Endometrial microvascular endothelial cells (primary cell): ENCODE results near the gene CACNA1B. TPM values are rescaled to one million over a fixed set of nuclear protein-coding genes. Genes with fewer than 3 reads are reported as not detected.

Source experiments
- in situ Hi-C: cut with HindIII; loops from 2 replicates; pipeline ENCODE4 v1.10.0; 2017; ENCODE audit warnings: low sequenced_read_pairs, low pct_unique_long_range_greater_than_20kb; ENCODE audit errors: inconsistent ontology term
- total RNA-seq: library from RNA; depleted of rRNA; stranded (reverse); fragments of >200 nt; gene quantifications from one replicate; pipeline ENCODE4 v1.2.3, GENCODE V29; 2015; ENCODE audit errors: inconsistent ontology term

The CACNA1B gene
- total RNA-seq, 1 donor from 2014 or later, result not detected

GRCh38 chr9:137972988-137973470 lies 95.4 kb downstream of the CACNA1B start:
- in situ Hi-C loops, result no loop called here

- in situ Hi-C loops, result no loop called here
These were observed 96.3 kb downstream of the CACNA1B start for GRCh38 chr9:137973829-137974416.

- in situ Hi-C loops, result no loop called here
These were observed 97.4 kb downstream of the CACNA1B start for GRCh38 chr9:137974746-137975526.

GRCh38 chr9:137975527-137975913 lies 97.9 kb downstream of the CACNA1B start:
- in situ Hi-C loops, result no loop called here

GRCh38 chr9:137975936-137976565 lies 98.5 kb downstream of the CACNA1B start:
- in situ Hi-C loops, result no loop called here

GRCh38 chr9:137977571-137978261 lies 100.1 kb downstream of the CACNA1B start:
- in situ Hi-C loops, result no loop called here

GRCh38 chr9:137978262-137978714 lies 100.7 kb downstream of the CACNA1B start:
- in situ Hi-C loops, result no loop called here

GRCh38 chr9:137982200-137982599 lies 104.6 kb downstream of the CACNA1B start:
- in situ Hi-C loops, result no loop called here

- in situ Hi-C loops, result no loop called here
These were observed 106.4 kb downstream of the CACNA1B start for GRCh38 chr9:137984005-137984404.

- in situ Hi-C loops, result no loop called here
These were observed 107.1 kb downstream of the CACNA1B start for GRCh38 chr9:137984520-137985257.

- in situ Hi-C loops, result no loop called here
These were observed 108.1 kb downstream of the CACNA1B start for GRCh38 chr9:137985637-137986071.

- in situ Hi-C loops, result no loop called here
These were observed 108.9 kb downstream of the CACNA1B start for GRCh38 chr9:137986268-137987099.

GRCh38 chr9:137987244-137988030 lies 109.9 kb downstream of the CACNA1B start:
- in situ Hi-C loops, result no loop called here

GRCh38 chr9:137988051-137988450 lies 110.5 kb downstream of the CACNA1B start:
- in situ Hi-C loops, result no loop called here

GRCh38 chr9:137988701-137989100 lies 111.1 kb downstream of the CACNA1B start:
- in situ Hi-C loops, result no loop called here

GRCh38 chr9:137989156-137989555 lies 111.6 kb downstream of the CACNA1B start:
- in situ Hi-C loops, result no loop called here
